EL (cell line): Measurements from ENCODE around the gene GDF15.

Source experiments
- DNase-seq: peaks from one replicate; pipeline ENCODE4 v3.0.0-alpha.2; 2016

GDF15 gene

DNA sequence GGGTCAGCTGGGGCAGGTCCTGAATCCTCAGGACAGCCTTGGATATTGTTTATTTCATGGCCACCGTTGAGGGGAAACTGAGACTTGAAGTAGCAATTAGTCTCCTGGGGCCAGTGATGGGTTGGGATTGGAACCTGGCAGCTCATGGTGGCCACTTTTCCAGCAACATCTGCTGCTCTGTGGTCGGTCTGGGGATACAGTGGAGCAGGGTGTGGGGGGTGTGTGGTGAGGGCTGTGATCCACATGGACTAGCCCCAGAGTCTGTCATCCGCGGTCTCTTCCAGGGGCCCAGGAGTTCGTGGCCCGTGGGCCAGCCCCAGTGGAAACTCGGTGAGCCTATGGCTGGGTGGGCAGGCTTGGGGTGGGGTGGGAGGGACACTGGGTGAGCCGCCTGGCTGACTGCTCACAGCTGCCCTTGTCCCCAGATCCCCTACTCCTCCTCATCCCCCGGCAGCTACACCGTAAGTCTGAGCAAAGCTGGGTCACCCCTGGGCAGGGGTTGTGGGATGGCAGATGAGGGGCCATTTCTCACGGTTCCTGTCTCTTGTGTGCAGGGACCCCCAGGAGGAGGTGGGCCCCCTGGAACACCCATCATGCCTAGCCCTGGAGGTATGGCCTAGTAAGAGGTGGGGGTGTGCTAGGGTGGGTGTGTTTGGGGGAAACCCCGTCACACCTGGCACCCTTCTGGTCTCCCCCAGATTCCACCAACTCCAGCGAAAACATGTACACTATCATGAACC is 46.5 kb downstream of the GDF15 start:
- no peak for DNase-seq

DNA sequence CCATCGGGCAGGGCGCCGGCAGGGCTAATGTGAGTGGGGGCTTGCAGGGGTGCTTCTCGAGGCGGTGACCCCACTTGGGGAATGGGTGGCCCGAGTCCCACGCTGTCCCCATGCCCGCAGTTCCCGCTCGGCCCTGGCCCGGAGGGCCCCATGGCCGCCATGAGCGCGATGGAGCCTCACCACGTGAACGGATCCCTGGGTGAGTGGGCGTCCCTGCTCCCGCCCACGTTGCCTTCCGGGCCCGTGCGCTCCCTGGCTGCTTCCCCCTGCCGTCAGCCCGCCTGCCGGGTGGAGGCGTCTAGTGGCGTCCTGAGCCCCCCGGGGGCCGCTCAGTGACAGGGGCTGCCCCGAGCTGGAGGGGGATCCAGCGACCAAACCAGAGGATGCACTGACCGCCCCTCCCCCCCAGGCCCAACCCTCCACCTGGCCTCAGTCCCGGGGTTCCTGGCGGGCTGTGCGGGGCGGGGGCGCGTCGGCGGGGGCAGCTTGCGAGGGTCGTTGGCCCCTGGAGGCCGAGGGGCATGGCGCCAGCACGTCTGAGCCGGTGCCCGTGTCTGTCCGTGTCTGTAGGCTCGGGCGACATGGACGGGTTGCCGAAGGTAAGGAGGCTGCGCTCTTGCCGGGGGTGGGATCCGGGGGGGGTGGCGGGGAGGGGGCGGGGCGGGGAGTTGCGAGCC is 47.2 kb downstream of the GDF15 start:
- no peak for DNase-seq

DNA sequence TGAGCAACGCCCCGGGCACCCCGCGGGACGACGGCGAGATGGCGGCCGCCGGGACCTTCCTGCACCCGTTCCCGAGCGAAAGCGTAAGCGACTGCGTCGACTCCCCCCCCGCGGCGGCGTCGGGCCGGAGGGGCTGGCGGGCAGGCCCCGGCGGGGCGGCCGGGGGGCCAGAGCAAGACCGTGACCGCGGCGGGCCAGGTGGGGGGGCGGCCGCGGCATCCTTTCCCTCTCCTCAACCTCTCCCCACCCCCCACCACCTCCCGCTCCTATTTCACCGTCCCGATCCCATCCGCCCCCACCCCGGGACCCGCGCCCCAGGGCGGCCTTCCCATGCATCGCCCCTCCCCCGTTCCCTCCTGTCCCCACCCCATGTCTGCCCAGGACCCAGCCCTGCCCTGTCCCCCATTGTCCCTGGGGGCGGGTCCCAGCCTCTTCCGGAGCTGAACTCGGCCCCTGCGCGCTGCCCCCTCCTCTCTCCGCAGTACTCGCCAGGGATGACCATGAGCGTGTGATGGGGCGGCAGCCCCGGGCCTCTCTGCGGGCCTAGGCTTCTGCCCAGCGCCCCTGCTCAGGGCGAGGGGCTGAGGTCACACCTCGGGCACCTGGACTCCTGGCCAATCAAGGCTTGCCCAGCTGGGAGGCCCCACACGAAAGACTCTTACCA is 47.9 kb downstream of the GDF15 start:
- DNase-seq: no peak

DNA sequence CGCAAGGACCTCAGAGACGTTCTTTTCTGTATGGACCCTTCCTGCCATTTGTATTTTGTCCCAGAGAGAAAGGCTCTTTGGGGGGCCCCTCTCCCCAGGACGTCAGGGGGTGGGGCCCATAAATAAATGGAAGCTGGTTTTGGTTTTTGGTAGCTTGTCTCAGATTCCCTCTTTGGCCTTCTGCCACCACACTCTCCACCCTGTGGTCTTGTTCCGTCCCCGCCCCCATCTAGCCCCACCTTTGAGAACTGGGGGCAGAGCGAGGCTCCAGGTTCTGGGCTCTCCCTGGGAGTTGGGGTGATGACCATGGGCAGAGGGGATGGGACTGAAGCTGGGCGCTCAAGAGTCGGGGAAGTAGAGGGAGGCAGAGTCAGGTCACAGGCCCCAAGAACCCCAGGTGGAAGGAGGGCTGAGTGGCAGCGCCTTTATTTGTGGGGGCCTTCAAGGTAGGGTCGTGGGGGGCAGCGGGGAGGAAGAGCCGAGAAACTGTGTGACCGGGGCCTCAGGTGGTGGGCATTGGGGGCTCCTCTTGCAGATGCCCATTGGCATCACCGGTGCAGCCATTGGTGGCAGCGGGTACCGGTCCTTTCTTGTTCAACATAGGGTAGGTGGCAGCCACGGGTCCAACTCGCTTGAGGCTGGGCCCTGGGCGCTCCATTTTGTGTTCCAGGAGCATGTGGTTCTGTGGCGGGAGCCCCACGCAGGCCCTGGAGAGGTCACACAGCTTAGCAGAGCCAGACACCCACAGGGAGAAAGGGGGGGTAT is 48.6 kb downstream of the GDF15 start:
- no peak for DNase-seq

DNA sequence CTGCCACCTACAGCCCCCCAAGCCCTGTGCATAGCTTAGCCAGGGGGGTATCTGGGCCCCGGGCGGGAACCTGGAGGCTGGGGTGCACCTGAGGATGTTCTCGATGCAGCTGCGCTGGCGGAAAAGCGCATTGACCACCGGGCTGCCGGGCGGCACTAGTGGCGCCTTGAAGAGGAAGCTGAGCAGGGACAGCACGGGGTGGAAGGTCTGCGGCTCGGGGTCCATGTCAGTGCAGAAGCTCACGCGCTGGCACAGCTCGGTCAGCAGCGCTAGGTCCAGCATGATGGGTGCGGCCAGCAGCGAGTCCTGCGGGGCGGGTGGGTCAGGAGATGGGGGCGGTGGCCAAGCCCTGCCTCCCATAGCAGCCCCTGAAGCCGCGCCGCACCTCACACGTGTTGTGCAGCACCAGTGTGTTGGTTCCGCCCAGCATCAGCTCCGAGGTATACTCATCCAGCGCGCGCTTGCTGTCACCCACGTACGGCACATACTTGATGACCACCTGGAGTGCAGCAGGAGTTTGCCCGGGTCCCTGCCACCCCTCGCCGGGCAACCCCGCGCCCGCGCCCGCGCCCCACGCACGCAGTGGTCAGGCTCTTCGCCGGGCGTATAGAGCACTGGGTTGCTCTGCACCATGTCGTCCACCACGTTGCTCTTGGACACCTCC is 49.4 kb downstream of the GDF15 start:
- DNase-seq: no peak

DNA sequence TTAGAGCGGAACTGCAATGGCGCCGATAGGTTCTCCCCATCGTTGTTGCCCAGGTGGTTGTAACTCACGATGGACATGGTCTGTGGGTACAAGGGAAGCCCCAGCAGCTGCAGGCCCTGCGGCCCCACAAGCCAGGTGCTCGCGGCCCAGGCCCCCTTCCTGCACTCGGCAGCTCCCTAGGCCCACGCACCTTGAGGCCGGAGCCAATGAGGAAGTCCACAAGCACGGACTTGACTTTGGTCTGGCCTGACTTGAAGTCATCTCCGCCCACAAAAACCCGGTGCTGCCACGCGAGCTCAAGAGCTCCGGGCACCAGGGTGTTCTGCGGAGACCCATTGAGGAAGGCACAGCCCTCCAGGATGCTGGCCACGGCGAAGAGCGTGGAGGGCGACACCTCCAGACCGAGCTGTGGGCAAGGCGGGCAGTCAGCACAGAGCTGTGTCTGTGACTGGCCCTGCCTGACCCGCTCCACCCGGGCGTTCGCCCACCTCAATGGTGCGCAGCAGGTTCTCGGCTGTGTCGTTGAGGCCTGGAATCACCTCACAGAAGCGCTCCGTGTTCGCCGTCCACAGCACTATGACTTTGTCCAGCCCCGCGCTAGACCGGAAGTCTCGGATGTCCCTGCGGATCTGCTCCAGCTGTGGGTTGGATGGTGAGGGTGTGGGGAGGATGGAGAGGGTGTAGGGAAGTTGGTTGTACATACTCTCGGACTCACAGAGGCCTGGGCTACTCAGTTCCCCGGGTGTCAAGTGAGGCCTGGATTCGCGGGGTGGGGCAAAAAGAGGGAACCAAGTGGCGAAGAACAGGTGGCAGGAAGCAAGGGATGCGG is 50.1 kb downstream of the GDF15 start:
- no peak for DNase-seq

DNA sequence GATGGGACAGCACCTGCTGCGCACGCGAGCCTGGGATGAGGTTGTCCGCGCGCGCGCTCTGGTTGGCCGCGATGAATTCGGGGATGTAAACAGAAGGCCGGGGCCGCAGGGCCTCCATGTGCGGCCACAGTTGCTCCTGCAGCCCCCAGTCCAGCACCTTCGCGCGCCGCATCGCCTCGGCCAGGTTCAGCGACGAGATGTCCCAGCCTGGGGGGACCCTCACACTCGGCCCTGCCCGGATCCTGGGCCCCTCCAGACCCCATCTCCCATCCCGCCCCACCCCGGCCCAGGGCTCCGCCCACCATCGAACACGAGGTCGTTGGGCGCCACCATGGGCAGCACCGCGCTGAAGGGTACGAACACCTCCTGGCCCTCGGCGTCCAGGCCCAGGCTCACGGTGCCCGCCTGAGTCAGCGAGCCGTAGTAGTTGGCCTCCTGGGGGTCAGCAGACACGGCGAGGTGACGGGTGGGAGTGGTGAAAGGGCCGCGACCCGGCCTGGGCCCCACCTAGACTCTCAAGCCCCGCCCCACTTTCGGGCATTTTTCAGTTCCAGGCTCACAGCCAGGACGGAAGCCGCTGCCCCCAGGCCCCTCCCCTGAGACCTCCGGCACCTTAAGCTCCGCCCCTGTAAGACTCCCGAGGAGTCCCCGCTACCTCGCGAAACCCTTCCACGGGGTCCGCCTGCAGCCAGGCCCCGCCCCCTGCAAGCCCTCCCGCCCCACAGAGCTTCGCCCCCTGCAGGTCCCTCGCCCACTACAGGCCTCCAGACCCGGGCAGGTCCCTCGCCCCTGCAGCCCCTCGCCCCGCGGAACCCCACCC is 50.9 kb downstream of the GDF15 start:
- DNase-seq: peak; percentile 89

DNA sequence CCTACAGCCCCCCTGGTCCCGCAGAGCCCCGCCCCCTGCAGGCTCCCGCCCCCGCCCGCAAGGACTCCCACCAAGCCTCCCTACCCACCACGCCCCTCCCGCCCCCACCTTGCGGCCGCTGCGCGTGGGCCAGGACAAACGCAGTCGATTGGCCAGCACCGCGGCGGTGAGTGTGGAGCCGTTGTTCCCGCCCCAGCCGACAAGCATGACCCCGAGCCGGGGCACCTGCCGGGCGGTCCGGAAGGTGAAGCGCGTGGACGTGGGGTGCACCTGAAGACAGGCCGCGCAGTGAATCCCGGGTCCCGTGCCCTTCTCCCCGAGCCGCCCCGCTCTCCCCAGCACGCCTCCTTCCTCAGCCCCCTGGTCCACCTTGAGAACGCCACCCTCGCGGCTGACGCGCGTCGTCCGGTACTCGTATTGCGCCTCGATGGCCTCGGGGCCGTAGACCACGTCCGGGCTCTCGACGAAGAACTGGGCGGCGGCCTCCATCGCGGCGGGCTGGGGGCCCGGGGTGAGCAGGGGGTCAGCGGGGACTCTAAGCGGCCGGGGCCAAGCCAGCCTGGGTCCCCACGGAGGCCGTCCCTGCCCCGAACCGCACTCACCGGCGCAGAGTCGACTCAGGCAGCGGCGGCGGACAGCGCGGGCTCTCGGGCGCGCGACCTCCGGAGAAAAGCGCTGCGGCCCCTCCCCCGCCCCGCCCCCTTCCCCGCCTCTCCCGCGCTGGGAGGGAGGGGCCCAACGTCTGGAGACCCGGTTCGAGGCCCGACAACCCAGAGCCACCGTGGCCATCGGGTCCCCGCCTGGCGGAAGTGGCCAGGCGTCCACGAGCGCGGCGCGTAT is 51.8 kb downstream of the GDF15 start, which contains the start of gene ISYNA1:
ISYNA1 (minus strand) TSS at position 643 of the 840 bp plus-strand sequence; CDS start at position 489, 154 bp downstream.
- DNase-seq: peak; percentile 59

DNA sequence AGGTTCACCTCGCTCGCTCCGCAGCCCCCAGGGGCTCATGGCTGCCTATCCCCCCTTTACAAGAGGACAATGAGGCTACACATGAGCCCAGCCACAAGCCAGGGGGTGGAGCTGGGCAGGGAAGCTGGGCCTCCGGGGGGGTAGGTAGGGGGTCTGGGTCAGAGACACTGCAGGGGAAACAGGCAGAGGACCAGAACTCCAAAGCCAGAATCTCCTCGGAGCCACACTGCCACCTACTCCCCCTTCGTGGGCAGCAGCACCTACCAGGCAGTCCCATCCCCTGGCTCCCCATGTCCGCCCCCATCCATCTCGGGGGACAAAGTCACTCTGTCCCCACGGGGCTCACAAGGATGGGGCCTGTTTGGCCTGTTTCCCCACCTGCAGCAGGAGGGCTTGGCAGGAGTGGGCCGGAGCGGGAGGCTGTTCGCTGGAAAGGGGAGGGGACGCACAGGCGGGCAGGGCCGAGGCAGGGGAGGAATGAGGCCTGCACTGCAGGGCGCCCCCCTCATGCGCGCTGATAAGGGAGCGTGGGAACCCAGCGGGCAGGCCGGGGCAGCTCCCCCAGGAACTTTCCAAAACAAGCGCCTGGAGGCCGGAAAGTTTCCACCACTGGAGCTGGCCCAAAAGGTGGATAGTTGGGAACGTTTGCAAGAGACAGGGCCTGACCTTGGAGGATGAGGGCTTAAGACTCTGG is 52.5 kb downstream of the GDF15 start:
- no peak for DNase-seq
